AG20443 (cell line): ENCODE results near the gene C16orf96.
"Not testable (repeated sequence)": the region's sequence is repeated elsewhere in the genome, so short reads cannot be mapped to it uniquely, and the experiment has no call there.

Experiments
- DNase-seq: peaks from one replicate; pipeline ENCODE4 v3.0.0; 2012; ENCODE audit warnings: low spot score, mixed read lengths

Gene C16orf96

DNA sequence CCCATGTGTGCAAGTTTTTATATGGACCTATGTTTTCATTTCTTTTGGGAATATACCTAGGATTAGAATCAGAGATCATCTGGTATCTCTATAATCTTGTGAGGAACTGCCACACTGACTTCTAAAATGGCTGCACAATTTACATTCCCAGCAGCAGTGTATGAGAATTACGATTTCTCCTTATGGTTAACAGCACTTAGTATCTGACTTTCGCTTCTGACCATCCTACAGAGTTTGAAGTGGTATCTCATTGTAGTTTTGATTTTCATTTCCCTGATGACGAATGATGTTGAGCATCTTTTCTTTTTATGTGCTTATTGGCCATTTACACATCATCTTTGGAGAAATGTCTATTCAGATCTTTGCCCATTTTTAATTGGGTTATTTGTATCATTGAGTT is 10.0 kb downstream of the C16orf96 start:
- no peak for DNase-seq

GRCh38 chr16:4570086-4570485 is 13.9 kb downstream of the C16orf96 start:
- DNase-seq = no peak

- DNase-seq = no peak
Measured at GRCh38 chr16:4570688-4571321, 14.7 kb downstream of the C16orf96 start.

DNA sequence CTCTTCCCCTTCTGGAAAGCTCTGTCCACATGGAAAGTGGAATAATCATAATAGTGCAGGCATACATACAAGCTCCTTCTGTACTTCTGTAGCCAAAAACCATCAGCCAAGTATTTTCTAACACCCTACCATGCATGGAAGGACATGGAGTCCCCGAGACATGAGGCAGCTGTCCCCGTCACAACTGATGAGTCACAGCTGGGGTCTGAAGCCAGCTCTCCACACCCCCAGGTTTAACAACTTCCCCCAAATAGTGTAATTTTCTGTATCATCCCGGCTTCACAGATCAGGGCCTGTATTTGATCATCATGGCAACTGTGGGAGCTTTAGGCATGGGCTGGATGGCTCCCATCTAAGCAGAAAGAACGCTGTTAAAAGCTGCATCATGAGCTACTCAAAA is 16.6 kb downstream of the C16orf96 start:
- peak; percentile 9 for DNase-seq

- DNase-seq = not testable (repeated sequence)
Measured at GRCh38 chr16:4573926-4574325, 17.8 kb downstream of the C16orf96 start.

GRCh38 chr16:4574919-4575705 is 19.0 kb downstream of the C16orf96 start:
- peak; percentile 5 for DNase-seq

GRCh38 chr16:4576008-4576407 is 19.9 kb downstream of the C16orf96 start:
- no peak for DNase-seq

DNA sequence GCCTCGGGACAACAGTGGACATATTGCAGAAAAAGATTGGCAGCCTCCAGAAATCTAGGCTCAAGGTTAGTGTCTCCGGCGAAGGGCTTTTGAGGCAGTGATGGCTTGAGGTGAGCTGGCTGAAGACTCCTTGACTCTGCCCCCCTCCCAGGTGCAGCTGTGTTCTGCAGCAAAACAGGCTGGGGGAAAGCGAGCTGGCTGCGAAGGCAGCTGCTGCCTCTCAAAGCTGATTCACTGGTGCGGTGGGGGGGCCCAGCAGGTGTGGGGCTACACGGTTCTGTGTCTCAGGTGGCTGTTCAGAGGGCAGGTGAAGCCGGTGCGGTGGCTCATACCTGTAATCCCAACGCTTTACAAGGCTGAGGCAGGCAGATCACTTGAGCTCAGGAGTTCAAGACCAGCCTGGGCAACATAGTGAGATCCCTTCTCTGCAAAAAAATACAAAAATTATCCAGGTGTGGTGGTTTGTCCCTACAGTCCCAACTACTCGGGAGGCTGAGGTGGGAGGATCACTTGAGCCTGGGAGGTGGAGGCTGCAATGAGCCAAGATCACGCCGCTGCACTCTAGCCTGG is 22.9 kb downstream of the C16orf96 start:
- no peak for DNase-seq

- DNase-seq = peak; percentile 33
Measured at GRCh38 chr16:4580250-4580649, 24.1 kb downstream of the C16orf96 start.

- no peak for DNase-seq
Measured at GRCh38 chr16:4583906-4584305, 27.8 kb downstream of the C16orf96 start.

DNA sequence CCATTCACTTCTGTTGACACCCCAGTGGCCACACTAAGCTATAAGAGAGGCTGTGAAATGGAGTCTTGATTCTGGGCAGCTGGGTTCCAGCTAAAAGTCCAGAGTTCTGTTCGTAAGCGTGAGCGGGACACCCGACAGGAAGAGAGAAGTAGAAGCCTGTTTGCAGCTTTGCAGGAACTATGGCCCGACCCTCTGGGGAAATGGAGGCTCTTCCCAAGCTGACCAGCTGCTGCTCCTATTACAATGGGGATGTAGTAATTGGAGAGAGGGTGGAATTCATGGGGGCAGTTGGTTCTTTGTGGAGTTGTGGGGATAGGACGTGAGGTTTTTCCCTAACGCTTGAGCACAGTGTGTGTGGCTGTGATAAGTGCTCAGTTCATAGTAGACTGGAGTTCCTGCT is 30.2 kb downstream of the C16orf96 start:
- DNase-seq = no peak

- no peak for DNase-seq
Measured at GRCh38 chr16:4588386-4588785, 32.2 kb downstream of the C16orf96 start.

- DNase-seq = no peak
Measured at GRCh38 chr16:4588961-4589360, 32.8 kb downstream of the C16orf96 start.

- no peak for DNase-seq
Measured at GRCh38 chr16:4591191-4591590, 35.1 kb downstream of the C16orf96 start.

DNA sequence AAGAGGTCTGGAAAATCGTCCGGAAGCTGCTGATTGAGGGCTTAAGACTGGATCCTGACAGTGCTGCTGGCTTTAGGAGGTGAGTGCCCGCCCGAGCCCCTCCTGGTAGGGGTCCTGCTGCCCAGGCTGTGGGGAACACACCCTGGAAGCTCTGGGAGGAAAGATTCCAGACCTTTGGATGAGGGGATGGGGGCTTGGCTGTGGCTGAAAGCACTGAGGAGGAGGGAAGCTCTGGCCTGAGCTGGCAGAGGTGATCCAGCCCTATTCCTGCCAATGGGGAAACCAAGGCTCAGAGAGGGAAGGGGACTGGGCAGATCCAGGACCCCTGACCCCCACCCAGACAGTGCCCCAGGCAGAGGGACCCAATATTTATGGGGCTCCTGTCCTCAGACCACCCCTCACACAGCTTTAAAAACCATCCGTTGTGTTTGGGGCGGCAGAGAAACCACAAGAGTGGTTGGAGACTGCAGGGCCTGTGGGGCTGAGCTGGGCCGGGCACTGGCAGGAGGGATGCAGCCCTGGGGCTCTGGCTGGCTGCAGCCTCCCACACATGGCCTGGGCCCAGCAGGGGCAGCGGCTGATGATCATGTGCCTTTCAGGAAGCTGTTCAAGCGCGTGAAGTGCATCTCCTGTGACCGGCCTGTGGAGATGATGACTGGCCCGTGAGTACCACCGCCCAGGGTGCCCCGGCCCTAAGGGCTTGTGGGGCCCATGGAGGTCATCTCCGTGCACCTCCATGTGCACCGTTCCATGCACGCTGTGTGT is 35.7 kb downstream of the C16orf96 start:
- DNase-seq = no peak

DNA sequence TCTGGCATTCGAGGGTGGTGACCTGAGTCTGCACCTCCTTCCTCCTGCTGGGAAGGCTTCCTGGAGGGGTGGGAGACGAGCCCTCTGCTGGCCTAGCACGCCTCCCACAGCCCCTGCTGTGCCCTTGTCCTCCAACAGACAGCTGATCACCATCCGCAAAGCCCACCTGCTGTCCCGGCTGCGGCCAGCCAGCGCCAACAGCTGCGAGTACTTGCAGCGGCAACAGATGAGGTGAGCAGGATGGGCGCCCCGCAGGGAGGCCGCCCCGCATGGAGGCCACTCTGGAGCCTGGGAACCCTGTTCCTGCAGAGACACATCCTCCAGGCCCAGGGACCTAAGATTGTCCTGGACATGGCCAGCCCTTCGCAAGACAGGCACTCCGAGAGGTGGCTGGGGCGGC is 36.9 kb downstream of the C16orf96 start:
- no peak for DNase-seq

GRCh38 chr16:4594433-4595410 is 38.6 kb downstream of the C16orf96 start:
- DNase-seq = no peak

GRCh38 chr16:4597174-4597573 is 41.0 kb downstream of the C16orf96 start:
- no peak for DNase-seq

GRCh38 chr16:4599037-4599436 is 42.9 kb downstream of the C16orf96 start:
- DNase-seq = no peak

- DNase-seq = no peak
Measured at GRCh38 chr16:4599545-4599944, 43.4 kb downstream of the C16orf96 start.
